C4-2B (cell line): Measurements from ENCODE around the gene CCR4.

Experiments used
- CTCF ChIP-seq: fragments of 450-650 bp; conservative IDR thresholded peaks from 2 replicates; pipeline ENCODE4 v1.5.1; 2017; ENCODE audit warnings: mild to moderate bottlenecking
- ZFX ChIP-seq: fragments of 450-650 bp; IDR thresholded peaks from 2 replicates; pipeline ENCODE4 v1.6.1; 2017

- TF ChIP-seq CTCF (no peak), ZFX (no peak)
Observed at GRCh38 chr3:32954506-32954905, 3.1 kb downstream of the CCR4 start.
